Suprapubic skin (tissue), 4 donors: Measurements from ENCODE around the gene LHFPL4.

Experiments used
- CTCF ChIP-seq, 2 donors: fragments of 200-600 bp in 1 of 2; fragments of 450-650 bp in 1 of 2; sonication (generic) in 1 of 2; IDR thresholded peaks; one replicate each; pipeline ENCODE4 v1.5.1; 2016 to 2019; ENCODE audit warnings: antibody characterized with exemption in 2 of 2, mild to moderate bottlenecking in 1 of 2, moderate library complexity in 1 of 2
- EP300 ChIP-seq: sonication (generic); formaldehyde crosslinking; IDR thresholded peaks from one replicate; pipeline ENCODE4 v1.6.1; 2017; ENCODE audit warnings: antibody characterized with exemption
- POLR2A ChIP-seq, 2 donors: fragments of 450-650 bp; IDR thresholded peaks; one replicate each; pipeline ENCODE4 v1.6.1; 2017; ENCODE audit warnings: antibody characterized with exemption in 2 of 2, mild to moderate bottlenecking in 2 of 2, moderate library complexity in 2 of 2
- POLR2AphosphoS5 ChIP-seq, 3 donors: sonication (generic); formaldehyde crosslinking; IDR thresholded peaks; one replicate each; pipeline ENCODE4 v1.6.1; 2017; ENCODE audit warnings: antibody characterized with exemption in 3 of 3

GRCh38 chr3:9450126-9450525, 103.5 kb downstream of the LHFPL4 start:
- no peak for TF ChIP-seq POLR2A (IDR thresholded peaks at IDR 0.05)
- no peak for TF ChIP-seq POLR2AphosphoS5 (IDR thresholded peaks at IDR 0.05)
- no peak for TF ChIP-seq CTCF (IDR thresholded peaks at IDR 0.05)
- no peak for TF ChIP-seq EP300
